ENCODE measurements around the gene MCM8.

Gene MCM8

GRCh38 chr20:5947276-5947675, 3.2 kb upstream of the MCM8 start:
- peak; percentile 48 to 69 for DNase-seq

GRCh38 chr20:5949943-5950270, 545 bp upstream of the MCM8 start:
- DNase-seq = no peak

- DNase-seq = no peak
These were observed 17.0 kb downstream of the MCM8 start for GRCh38 chr20:5967469-5967868.

- DNase-seq = no peak
These were observed 18.0 kb downstream of the MCM8 start for GRCh38 chr20:5968462-5968861.

- DNase-seq = no peak
These were observed 19.0 kb downstream of the MCM8 start for GRCh38 chr20:5969348-5969935.

GRCh38 chr20:5969940-5970339, 19.5 kb downstream of the MCM8 start:
- DNase-seq = no peak

GRCh38 chr20:5970381-5970780, 19.9 kb downstream of the MCM8 start:
- no peak for DNase-seq

- DNase-seq = no peak
These were observed 20.8 kb downstream of the MCM8 start for GRCh38 chr20:5971203-5971602.

GRCh38 chr20:5973172-5973571, 22.7 kb downstream of the MCM8 start:
- no peak for DNase-seq

- DNase-seq = no peak
These were observed 23.5 kb downstream of the MCM8 start for GRCh38 chr20:5973971-5974370.

GRCh38 chr20:5974531-5974930, 24.1 kb downstream of the MCM8 start:
- no peak for DNase-seq

- no peak for DNase-seq
These were observed 25.3 kb downstream of the MCM8 start for GRCh38 chr20:5975778-5976177.

GRCh38 chr20:5977223-5977622, 26.8 kb downstream of the MCM8 start:
- DNase-seq = no peak

GRCh38 chr20:5977975-5978374, 27.5 kb downstream of the MCM8 start:
- no peak for DNase-seq

- DNase-seq = no peak
These were observed 29.3 kb downstream of the MCM8 start for GRCh38 chr20:5979801-5980200.

- DNase-seq = no peak
These were observed 30.5 kb downstream of the MCM8 start for GRCh38 chr20:5980720-5981538.

GRCh38 chr20:5987383-5987782, 36.9 kb downstream of the MCM8 start:
- DNase-seq = no peak

GRCh38 chr20:5989539-5989938, 39.1 kb downstream of the MCM8 start:
- DNase-seq = no peak

- no peak for DNase-seq
These were observed 40.5 kb downstream of the MCM8 start for GRCh38 chr20:5990946-5991345.

GRCh38 chr20:5991623-5992441, 41.4 kb downstream of the MCM8 start:
- no peak for DNase-seq

GRCh38 chr20:5996765-5997164, 46.3 kb downstream of the MCM8 start:
- DNase-seq = peak in 1 of 2 experiments; percentile 18

- DNase-seq = no peak
These were observed 49.3 kb downstream of the MCM8 start for GRCh38 chr20:5999783-6000182.

GRCh38 chr20:6000871-6001270, 50.4 kb downstream of the MCM8 start:
- no peak for DNase-seq

GRCh38 chr20:6006603-6006949, 56.1 kb downstream of the MCM8 start:
- no peak for DNase-seq
